Measurements from ENCODE around the gene ATF4.

Gene ATF4

DNA sequence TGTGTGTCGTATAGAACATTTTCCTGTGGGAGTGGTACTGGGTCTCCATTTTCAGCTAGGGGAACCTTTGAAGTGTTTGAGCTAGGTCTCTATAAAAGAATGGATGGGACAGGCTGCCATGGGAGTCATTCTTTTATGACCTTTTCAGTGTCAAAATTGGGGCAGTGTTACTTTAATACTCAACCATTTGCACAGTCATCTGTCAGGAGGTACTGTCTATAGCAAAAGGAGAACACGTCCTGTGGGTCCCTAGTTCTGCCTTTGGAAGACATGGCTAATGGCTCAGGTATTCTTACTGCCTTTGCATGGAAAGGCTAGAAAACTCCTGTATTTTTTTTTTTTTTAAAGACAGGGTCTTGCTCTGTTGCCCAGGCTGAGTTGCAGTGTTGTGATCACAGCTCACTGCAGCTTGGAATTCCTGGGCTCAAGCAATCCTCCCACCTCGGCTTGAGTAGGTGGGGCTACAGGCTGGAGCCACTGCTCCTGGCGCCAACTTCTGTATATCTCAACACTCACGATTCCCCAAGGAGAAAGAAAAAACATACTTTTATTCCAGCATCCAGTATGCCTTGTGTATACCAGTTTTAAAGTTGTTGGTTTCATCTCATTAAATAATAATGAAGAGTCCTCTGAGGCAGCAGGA is 2.1 kb upstream of the ATF4 start (continued):
- TF ChIP-seq, protein P1, sequence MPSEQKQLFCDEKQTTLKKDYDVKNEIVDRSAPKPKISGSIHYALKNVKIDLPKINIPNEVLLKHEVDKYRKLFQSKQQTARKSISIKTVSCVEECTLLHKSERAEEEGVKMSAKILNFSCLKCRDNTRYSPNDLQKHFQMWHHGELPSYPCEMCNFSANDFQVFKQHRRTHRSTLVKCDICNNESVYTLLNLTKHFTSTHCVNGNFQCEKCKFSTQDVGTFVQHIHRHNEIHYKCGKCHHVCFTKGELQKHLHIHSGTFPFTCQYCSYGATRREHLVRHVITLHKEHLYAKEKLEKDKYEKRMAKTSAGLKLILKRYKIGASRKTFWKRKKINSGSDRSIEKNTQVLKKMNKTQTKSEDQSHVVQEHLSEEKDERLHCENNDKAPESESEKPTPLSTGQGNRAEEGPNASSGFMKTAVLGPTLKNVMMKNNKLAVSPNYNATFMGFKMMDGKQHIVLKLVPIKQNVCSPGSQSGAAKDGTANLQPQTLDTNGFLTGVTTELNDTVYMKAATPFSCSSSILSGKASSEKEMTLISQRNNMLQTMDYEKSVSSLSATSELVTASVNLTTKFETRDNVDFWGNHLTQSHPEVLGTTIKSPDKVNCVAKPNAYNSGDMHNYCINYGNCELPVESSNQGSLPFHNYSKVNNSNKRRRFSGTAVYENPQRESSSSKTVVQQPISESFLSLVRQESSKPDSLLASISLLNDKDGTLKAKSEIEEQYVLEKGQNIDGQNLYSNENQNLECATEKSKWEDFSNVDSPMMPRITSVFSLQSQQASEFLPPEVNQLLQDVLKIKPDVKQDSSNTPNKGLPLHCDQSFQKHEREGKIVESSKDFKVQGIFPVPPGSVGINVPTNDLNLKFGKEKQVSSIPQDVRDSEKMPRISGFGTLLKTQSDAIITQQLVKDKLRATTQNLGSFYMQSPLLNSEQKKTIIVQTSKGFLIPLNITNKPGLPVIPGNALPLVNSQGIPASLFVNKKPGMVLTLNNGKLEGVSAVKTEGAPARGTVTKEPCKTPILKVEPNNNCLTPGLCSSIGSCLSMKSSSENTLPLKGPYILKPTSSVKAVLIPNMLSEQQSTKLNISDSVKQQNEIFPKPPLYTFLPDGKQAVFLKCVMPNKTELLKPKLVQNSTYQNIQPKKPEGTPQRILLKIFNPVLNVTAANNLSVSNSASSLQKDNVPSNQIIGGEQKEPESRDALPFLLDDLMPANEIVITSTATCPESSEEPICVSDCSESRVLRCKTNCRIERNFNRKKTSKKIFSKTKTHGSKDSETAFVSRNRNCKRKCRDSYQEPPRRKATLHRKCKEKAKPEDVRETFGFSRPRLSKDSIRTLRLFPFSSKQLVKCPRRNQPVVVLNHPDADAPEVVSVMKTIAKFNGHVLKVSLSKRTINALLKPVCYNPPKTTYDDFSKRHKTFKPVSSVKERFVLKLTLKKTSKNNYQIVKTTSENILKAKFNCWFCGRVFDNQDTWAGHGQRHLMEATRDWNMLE (tag by site-specific recombination; conservative IDR thresholded peaks at IDR 0.05; ENCODE audit: low read depth) = no peak
- no peak for TF ChIP-seq ZBTB10 (tag by site-specific recombination; IDR thresholded peaks at IDR 0.05)
- TF ChIP-seq ZNF768 (tag by site-specific recombination; IDR thresholded peaks at IDR 0.05) = no peak
- TF ChIP-seq OSR2 (tag by site-specific recombination; IDR thresholded peaks at IDR 0.05) = peak; percentile 72
- TF ChIP-seq KLF8 (tag by site-specific recombination; IDR thresholded peaks at IDR 0.05) = no peak
- no peak; the same call in 1 of the 2 replicates for TF ChIP-seq ZNF341 (tag by site-specific recombination; IDR thresholded peaks at IDR 0.05; ENCODE audit: low read depth)
- TF ChIP-seq, protein P2, sequence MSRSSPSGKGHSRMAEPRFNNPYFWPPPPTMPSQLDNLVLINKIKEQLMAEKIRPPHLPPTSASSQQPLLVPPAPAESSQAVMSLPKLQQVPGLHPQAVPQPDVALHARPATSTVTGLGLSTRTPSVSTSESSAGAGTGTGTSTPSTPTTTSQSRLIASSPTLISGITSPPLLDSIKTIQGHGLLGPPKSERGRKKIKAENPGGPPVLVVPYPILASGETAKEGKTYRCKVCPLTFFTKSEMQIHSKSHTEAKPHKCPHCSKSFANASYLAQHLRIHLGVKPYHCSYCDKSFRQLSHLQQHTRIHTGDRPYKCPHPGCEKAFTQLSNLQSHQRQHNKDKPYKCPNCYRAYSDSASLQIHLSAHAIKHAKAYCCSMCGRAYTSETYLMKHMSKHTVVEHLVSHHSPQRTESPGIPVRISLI (tag by site-specific recombination; IDR thresholded peaks at IDR 0.05) = 0 out of 2 replicates have a peak, but pooled peaks have one; percentile 16
- no peak for TF ChIP-seq ZNF157 (tag by site-specific recombination; IDR thresholded peaks at IDR 0.05)
- peak; percentile 35; the same call in 1 of the 2 replicates for TF ChIP-seq ZBTB20 (tag by site-specific recombination; IDR thresholded peaks at IDR 0.05)
- no peak for TF ChIP-seq ZNF23 (tag by site-specific recombination; IDR thresholded peaks at IDR 0.05; ENCODE audit: borderline replicate concordance)
- TF ChIP-seq ZNF214 (tag by site-specific recombination; IDR thresholded peaks at IDR 0.05; ENCODE audit: borderline replicate concordance) = no peak
- TF ChIP-seq ZFHX2 (tag by site-specific recombination; conservative IDR thresholded peaks at IDR 0.05) = peak; percentile 72

GRCh38 chr22:39518996-39519680 is 1.2 kb upstream of the ATF4 start:
- Histone ChIP-seq H3K36me3 (ENCODE audit: control insufficient read depth in 2 of 2, insufficient read depth in 1 of 2, low read length in 2 of 2) (peaks cover 19 to 68% of the 10 kb centered on the region in 2 experiments), H3K4me1 (ENCODE audit: control insufficient read depth, insufficient read depth, low read length) (0 out of 2 replicates have a peak, but pooled peaks cover 5% of the 10 kb centered on the region), H3K27ac (ENCODE audit: extremely low read depth, low read depth, low read length) (peak overlapping the region; percentile 95), H3K4me3 (ENCODE audit: low read depth, low read length) (peak overlapping the region; percentile 84), H3K9me3 (ENCODE audit: control insufficient read depth, insufficient read depth, low read depth, low read length) (no peaks in the 10 kb centered on the region)
- CTCF ChIA-PET = interaction anchor here (0.6 to 5.3 kb wide), 7 partner anchors 8 to 750 kb away, joined by 4 to 70 read pairs (median 6); a partner anchor contains a TSS
- POLR2A ChIA-PET = interaction anchor here (0.5 to 3.6 kb wide), 44 partner anchors 9 to 675 kb away, joined by 3 to 117 read pairs (median 6); partner anchors contain the start of genes MIEF1, RPL3, RPS19BP1 and SYNGR1
- TF ChIP-seq KLF1 (tag by site-specific recombination; IDR thresholded peaks at IDR 0.05) = 0 out of 2 replicates have a peak, but pooled peaks have one; percentile 23
- TF ChIP-seq KLF9 (tag by site-specific recombination; IDR thresholded peaks at IDR 0.05; ENCODE audit: low read depth) = peak; percentile 70
- TF ChIP-seq ZNF184 (tag by site-specific recombination; IDR thresholded peaks at IDR 0.05) = peak; percentile 76; the same call in 1 of the 2 replicates
- no peak for TF ChIP-seq ZNF24 (tag by site-specific recombination; IDR thresholded peaks at IDR 0.05)
- TF ChIP-seq ZNF626 (tag by site-specific recombination; IDR thresholded peaks at IDR 0.05) = no peak
- TF ChIP-seq, protein P3, sequence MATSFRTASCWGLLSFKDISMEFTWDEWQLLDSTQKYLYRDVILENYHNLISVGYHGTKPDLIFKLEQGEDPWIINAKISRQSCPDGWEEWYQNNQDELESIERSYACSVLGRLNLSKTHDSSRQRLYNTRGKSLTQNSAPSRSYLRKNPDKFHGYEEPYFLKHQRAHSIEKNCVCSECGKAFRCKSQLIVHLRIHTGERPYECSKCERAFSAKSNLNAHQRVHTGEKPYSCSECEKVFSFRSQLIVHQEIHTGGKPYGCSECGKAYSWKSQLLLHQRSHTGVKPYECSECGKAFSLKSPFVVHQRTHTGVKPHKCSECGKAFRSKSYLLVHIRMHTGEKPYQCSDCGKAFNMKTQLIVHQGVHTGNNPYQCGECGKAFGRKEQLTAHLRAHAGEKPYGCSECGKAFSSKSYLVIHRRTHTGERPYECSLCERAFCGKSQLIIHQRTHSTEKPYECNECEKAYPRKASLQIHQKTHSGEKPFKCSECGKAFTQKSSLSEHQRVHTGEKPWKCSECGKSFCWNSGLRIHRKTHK (tag by site-specific recombination; IDR thresholded peaks at IDR 0.05) = no peak
- peak; percentile 86; the same call in 1 of the 2 replicates for TF ChIP-seq KLF8 (tag by site-specific recombination; IDR thresholded peaks at IDR 0.05)
- peak; percentile 64; the same call in 1 of the 2 replicates for TF ChIP-seq ZNF76 (tag by site-specific recombination; IDR thresholded peaks at IDR 0.05; ENCODE audit: borderline replicate concordance, low read depth)
- no peak for TF ChIP-seq HOXC10 (CRISPR knock-in tag; IDR thresholded peaks at IDR 0.05)
- no peak for TF ChIP-seq ZSCAN16 (tag by site-specific recombination; IDR thresholded peaks at IDR 0.05)
- TF ChIP-seq ZNF513 (tag by site-specific recombination; IDR thresholded peaks at IDR 0.05) = 0 out of 2 replicates have a peak, but pooled peaks have one; percentile 8
